Ovary (tissue), 9 donors: ENCODE results near the gene MANSC1. TPM values are rescaled to one million over a fixed set of nuclear protein-coding genes. Genes with fewer than 3 reads are reported as not detected.
"Not testable (repeated sequence)": the region's sequence is repeated elsewhere in the genome, so short reads cannot be mapped to it uniquely, and the experiment has no call there.

ENCODE experiments used
- DNase-seq, 5 donors: peaks; one replicate each; pipeline ENCODE4 v3.0.0-alpha.2; 2019 to 2020
- H3K27ac ChIP-seq, 2 donors: fragments of 200-600 bp; one replicate each; pipeline versions ENCODE4 v1.5.1 to v1.8.0; 2019 to 2022
- H3K27me3 ChIP-seq: fragments of 200-600 bp; one replicate; pipeline ENCODE4 v1.8.0; 2022
- H3K36me3 ChIP-seq: fragments of 200-600 bp; sonication (generic); one replicate; pipeline ENCODE4 v1.5.1; 2019
- H3K4me1 ChIP-seq: one replicate; pipeline ENCODE4 v1.8.1; 2013; ENCODE audit warnings: mild to moderate bottlenecking, moderate library complexity; ENCODE audit not compliant: insufficient read depth
- H3K4me3 ChIP-seq: fragments of 200-600 bp; sonication (generic); one replicate; pipeline ENCODE4 v1.5.1; 2017
- H3K9me3 ChIP-seq, 2 donors: fragments of 200-600 bp in 1 of 2; sonication (generic) in 1 of 2; one replicate each; pipeline versions ENCODE4 v1.5.1 to v1.8.1; 2013 to 2019; ENCODE audit warnings: mild to moderate bottlenecking in 1 of 2, moderate library complexity in 1 of 2
- EP300 ChIP-seq: sonication (generic); formaldehyde crosslinking; IDR thresholded peaks from one replicate; pipeline ENCODE4 v1.6.1; 2017; ENCODE audit warnings: antibody characterized with exemption
- POLR2A ChIP-seq: fragments of 450-650 bp; IDR thresholded peaks from one replicate; pipeline ENCODE4 v1.6.1; 2017; ENCODE audit warnings: antibody characterized with exemption, mild to moderate bottlenecking, moderate library complexity
- WGBS, 3 donors: extraction: QIAGEN DNeasy Blood & Tissue Kit in 1 of 3; methylation state at CpG; one replicate each; pipeline versions ENCODE4 v1.1.5 to v1.1.7; 2013 to 2017; 5-methylcytosine and 5-hydroxymethylcytosine counted together
- intact Hi-C, 4 donors: fragments of 100-400 bp; cut with DNase I; formaldehyde crosslinking; loops; one replicate each; pipeline versions ENCODE4 v1.11.0 to v1.15.1; 2022 to 2023
- polyA plus RNA-seq, 2 donors: library from polyadenylated mRNA; stranded (reverse); fragments of 200-250 nt in 1 of 2; fragments of 350-450 nt in 1 of 2; fragmentation: Illumina TruSeq in 1 of 2; extraction: RNeasy Lipid Tissue Mini Kit (QIAGEN cat#74804) in 1 of 2; gene quantifications; one replicate each; pipeline ENCODE4 v1.2.3, GENCODE V29; 2013 to 2014
- total RNA-seq, 7 donors: library from RNA; depleted of rRNA in 2 of 7; stranded (reverse); fragments of >200 nt in 2 of 7; fragmentation: NEBNext Ultra II Directional in 3 of 7; extraction: Animal tissue kit (Norgen Biotek cat#: 25700) in 3 of 7; gene quantifications; one replicate each; pipeline versions ENCODE4 v1.1.0 to v1.2.4, GENCODE V29; 2016 to 2023
- TF ChIP-seq, protein P1 (sequence below), 3 donors: fragments of 450-650 bp in 2 of 3; fragments of 200-600 bp in 1 of 3; IDR thresholded peaks; one replicate each; pipeline versions ENCODE4 v1.5.1 to v1.8.0; 2016 to 2022; ENCODE audit warnings: antibody characterized with exemption in 3 of 3, mild to moderate bottlenecking in 1 of 3
- donor health status: DM: no; HTN: no; CAD: no; lungs with moderate emphysema.
- donor health status: DM: no; HTN: no; CAD: no.
- donor health status: Bipolar disorder and iron deficiency.
- donor health status: DM: yes; HTN: yes; CAD: no.
- donor health status: DM: no; HTN: no; CAD: no.
- donor health status: DM: yes; HTN: yes; CAD: no.

The MANSC1 gene
- total and polyA plus RNA-seq, 9 donors: 5.0 to 33.3 (median 17.2) TPM

DNA sequence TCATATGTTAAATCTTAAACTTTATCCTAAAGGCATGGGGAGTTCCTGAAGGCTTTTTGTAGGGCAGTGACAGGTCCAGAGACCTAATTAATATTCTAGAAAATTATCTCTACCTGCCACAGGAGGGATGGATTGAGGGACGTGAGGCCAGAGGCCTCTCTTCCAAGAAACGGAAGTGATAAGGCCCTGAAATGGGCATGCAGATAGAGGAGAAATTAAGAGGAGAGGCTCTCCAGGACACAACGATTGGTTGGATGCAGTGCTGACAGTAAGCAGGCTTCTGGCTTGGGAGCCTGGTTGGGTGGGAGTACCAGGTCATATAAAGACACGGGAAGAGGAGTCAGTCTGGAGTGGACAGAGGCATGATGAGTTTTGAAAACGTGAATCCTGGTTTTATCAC lies 3.8 kb upstream of the MANSC1 start:
- Histone ChIP-seq H3K9me3 (no peaks in the 10 kb centered on the region), H3K36me3 (no peaks in the 10 kb centered on the region), H3K27ac (no peak overlapping the region), H3K4me1 (peaks cover 2% of the 10 kb centered on the region), H3K4me3 (no peak overlapping the region), H3K27me3 (no peaks in the 10 kb centered on the region)
- WGBS, 3 donors: 51 to 57% (median 54%) methylated on average over 5 of the region's 5 CpGs
- intact Hi-C loops: no loop called here
- no peak for TF ChIP-seq EP300
- no peak for TF ChIP-seq POLR2A
- TF ChIP-seq, protein P1, sequence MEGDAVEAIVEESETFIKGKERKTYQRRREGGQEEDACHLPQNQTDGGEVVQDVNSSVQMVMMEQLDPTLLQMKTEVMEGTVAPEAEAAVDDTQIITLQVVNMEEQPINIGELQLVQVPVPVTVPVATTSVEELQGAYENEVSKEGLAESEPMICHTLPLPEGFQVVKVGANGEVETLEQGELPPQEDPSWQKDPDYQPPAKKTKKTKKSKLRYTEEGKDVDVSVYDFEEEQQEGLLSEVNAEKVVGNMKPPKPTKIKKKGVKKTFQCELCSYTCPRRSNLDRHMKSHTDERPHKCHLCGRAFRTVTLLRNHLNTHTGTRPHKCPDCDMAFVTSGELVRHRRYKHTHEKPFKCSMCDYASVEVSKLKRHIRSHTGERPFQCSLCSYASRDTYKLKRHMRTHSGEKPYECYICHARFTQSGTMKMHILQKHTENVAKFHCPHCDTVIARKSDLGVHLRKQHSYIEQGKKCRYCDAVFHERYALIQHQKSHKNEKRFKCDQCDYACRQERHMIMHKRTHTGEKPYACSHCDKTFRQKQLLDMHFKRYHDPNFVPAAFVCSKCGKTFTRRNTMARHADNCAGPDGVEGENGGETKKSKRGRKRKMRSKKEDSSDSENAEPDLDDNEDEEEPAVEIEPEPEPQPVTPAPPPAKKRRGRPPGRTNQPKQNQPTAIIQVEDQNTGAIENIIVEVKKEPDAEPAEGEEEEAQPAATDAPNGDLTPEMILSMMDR (IDR thresholded peaks at IDR 0.05): no peak
- no peak for DNase-seq

DNA sequence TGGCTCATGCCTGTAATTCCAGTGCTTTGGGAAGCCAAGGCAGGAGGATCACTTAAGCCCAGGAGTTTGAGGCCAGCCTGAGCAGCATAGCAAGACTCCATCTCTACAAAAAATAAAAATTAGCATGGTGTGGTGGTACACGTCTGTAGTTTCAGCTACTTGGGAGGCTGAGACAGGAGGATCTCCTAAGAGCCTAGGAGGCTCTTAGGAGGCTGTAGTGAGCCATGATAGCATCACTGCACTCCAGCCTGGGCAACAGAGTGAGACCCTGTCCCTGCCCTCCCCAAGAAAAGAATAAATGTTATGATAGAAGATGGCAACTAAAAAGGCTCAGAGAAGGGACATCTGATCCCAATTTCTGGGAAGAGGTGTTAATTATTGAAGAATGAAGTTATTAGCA lies 3.2 kb upstream of the MANSC1 start:
- Histone ChIP-seq H3K36me3 (no peaks in the 10 kb centered on the region), H3K4me3 (no peak overlapping the region), H3K27ac (no peak overlapping the region), H3K4me1 (peaks cover 2% of the 10 kb centered on the region), H3K27me3 (no peaks in the 10 kb centered on the region), H3K9me3 (no peaks in the 10 kb centered on the region)
- 79 to 88% (median 88%) methylated on average over 1 of the region's 1 CpG for WGBS, 3 donors
- TF ChIP-seq POLR2A (no peak), EP300 (no peak)
- TF ChIP-seq, protein P1 (IDR thresholded peaks at IDR 0.05): no peak
- no peak for DNase-seq
- intact Hi-C loops: no loop called here

DNA sequence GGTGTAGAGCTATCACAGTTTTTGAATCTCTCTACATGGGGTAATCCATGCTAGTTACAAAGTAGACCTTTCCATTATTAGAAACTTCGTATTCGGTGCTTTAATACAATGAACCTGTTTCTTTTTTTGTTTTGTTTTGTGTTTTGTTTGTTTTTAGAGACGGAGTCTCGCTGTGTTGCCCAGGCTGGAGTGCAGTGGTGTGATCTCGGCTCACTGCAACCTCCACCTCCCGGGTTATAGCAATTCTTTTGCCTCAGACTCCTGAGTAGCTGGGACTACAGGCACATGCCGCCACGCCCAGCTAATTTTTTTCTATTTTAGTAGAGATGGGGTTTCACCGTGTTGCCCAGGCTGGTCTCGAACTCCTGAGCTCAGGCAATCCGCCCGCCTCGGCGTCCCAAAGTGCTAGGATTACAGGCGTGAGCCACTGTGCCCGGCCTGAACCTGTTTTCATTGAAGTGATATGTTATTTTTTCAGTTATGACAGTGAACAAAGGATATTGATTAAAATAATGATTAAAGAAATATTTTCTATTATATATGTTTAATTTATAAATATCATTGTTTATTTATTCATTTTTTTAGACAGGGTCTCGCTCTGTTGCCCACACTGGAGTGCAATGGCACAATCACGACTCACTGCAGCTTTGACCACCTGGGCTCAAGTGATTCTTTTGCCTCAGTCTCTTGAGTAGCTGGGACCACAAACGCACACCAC lies 1.6 kb upstream of the MANSC1 start:
- H3K27ac ChIP-seq, intact Hi-C loops, DNase-seq, H3K27me3 ChIP-seq, H3K4me3 ChIP-seq, H3K36me3 ChIP-seq, H3K4me1 ChIP-seq, H3K9me3 ChIP-seq: not testable (repeated sequence)
- WGBS, 3 donors: 93 to 97% (median 95%) methylated on average over 19 of the region's 19 CpGs

DNA sequence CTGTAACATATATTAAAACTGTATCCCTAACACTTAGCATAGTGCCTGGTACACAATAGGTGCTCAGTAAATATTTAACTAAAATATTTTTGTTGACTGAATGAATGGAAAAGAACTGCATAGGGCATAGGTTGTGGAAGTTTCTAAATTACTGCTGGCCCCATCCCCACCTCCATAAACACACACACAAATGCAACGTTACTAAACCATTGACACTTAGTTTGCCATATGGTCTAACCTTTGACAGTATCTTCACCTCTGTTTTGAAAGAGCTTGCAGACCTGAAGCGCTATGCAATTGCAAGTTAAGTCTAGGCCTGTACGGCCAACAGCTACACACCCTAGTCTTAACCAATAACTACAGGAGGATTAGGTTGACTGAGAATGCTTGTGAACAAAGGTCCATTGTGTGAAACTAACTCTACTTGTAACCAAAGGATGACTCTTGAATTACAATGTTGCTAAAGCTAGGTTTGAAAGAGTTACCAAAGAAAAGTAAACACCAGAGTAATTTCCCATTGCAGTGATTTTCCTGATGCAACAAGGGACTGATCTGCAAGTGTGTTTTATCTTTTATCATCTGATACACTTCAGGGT lies 924 bp upstream of the MANSC1 start:
- no peaks in the 10 kb centered on the region for H3K27me3 ChIP-seq
- H3K36me3 ChIP-seq: no peaks in the 10 kb centered on the region
- no peak overlapping the region for H3K27ac ChIP-seq
- no peak for DNase-seq
- H3K4me3 ChIP-seq: no peak overlapping the region
- 81 to 87% (median 81%) methylated on average over 3 of the region's 3 CpGs for WGBS, 3 donors
- no peak for TF ChIP-seq EP300
- TF ChIP-seq, protein P1 (IDR thresholded peaks at IDR 0.05): no peak
- no peak for TF ChIP-seq POLR2A
- intact Hi-C loops: no loop called here
- no peaks in the 10 kb centered on the region for H3K4me1 ChIP-seq
- no peaks in the 10 kb centered on the region for H3K9me3 ChIP-seq

DNA sequence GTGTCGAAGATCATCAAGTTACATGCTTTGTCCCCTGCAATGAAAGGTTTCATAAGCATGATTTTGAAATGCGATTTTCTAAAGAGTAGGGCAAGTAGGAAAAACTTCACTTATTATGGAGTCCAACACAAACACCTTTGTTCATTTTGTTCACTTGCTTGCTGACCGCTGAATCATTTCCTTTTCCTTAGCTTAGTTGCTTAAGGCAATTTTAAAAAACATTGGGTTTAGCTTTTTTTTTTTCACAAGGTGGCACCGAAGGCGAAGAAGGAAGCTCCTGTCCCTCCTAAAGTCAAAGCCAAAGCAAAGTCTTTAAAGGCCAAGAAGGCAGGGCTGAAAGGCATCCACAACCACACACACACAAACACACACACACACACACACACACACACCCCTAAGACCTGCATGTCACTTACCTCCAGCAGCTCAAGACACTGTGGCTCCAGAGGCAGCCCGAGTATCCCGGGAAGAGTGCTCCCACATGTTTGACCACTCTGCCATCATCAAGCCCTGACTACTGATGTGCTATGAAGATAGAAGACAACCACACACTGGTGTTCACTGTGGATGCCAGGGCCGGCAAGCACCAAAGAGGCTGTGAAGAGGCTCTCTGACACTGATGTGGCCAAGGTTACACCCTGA lies 11.4 kb downstream of the MANSC1 start:
- intact Hi-C loops: loop anchor here in 1 of 4 donors (10.0 kb wide), 1 partner anchor 754 kb away; no protein-coding TSS in a partner anchor
- Histone ChIP-seq H3K4me1 (no peaks in the 10 kb centered on the region), H3K9me3 (no peaks in the 10 kb centered on the region), H3K27ac (no peak overlapping the region), H3K27me3 (no peaks in the 10 kb centered on the region), H3K36me3 (no peaks in the 10 kb centered on the region), H3K4me3 (no peak overlapping the region)
- TF ChIP-seq, protein P1 (IDR thresholded peaks at IDR 0.05): no peak
- TF ChIP-seq EP300 (no peak), POLR2A (no peak)
- no peak for DNase-seq
- WGBS, 3 donors: 87 to 88% (median 87%) methylated on average over 8 of the region's 8 CpGs
